Esophagus muscularis mucosa (tissue), 4 donors: ENCODE data around the gene ALPL. TPM values are rescaled to one million over a fixed set of nuclear protein-coding genes. Genes with fewer than 3 reads are reported as not detected.

Experiments
- DNase-seq: peaks from one replicate; pipeline ENCODE4 v3.0.0-alpha.2; 2017; ENCODE audit errors: extremely low spot score
- H3K27ac ChIP-seq, 4 donors: fragments of 200-600 bp; sonication (generic); replicated peaks in 1 of 4; 1 replicate in 3 of 4; 2 replicates in 1 of 4; pipeline ENCODE4 v1.5.1; 2016 to 2019; ENCODE audit warnings: mild to moderate bottlenecking in 1 of 4
- H3K27me3 ChIP-seq, 4 donors: fragments of 200-600 bp; sonication (generic); one replicate each; pipeline versions ENCODE4 v1.5.1 to v1.6.0; 2016 to 2019
- H3K36me3 ChIP-seq, 4 donors: fragments of 200-600 bp; sonication (generic); one replicate each; pipeline ENCODE4 v1.5.1; 2016 to 2019
- H3K4me1 ChIP-seq, 4 donors: fragments of 200-600 bp; sonication (generic); one replicate each; pipeline ENCODE4 v1.5.1; 2016 to 2019
- H3K4me3 ChIP-seq, 4 donors: fragments of 200-600 bp; sonication (generic); 1 replicate in 2 of 4; 2 replicates in 2 of 4; pipeline ENCODE4 v1.5.1; 2016 to 2019; ENCODE audit warnings: mild to moderate bottlenecking in 4 of 4, moderate library complexity in 1 of 4
- H3K9me3 ChIP-seq, 4 donors: fragments of 200-600 bp; sonication (generic); 1 replicate in 3 of 4; 2 replicates in 1 of 4; pipeline ENCODE4 v1.5.1; 2016 to 2019
- EP300 ChIP-seq: sonication (generic); formaldehyde crosslinking; IDR thresholded peaks from one replicate; pipeline ENCODE4 v1.6.1; 2017; ENCODE audit warnings: antibody characterized with exemption
- POLR2A ChIP-seq: fragments of 450-650 bp; IDR thresholded peaks from one replicate; pipeline ENCODE4 v1.6.1; 2017; ENCODE audit warnings: antibody characterized with exemption, moderate library complexity, mild to moderate bottlenecking, low read depth
- POLR2AphosphoS5 ChIP-seq, 2 donors: sonication (generic); formaldehyde crosslinking; IDR thresholded peaks; one replicate each; pipeline ENCODE4 v1.6.1; 2017; ENCODE audit warnings: antibody characterized with exemption in 2 of 2
- WGBS: methylation state at CpG from one replicate; pipeline ENCODE4 v1.1.5; 2018; 5-methylcytosine and 5-hydroxymethylcytosine counted together
- intact Hi-C: fragments of 100-400 bp; cut with DNase I; formaldehyde crosslinking; loops from one replicate; pipeline ENCODE4 v1.15.1; 2023
- total RNA-seq, 4 donors: library from RNA; depleted of rRNA; stranded (reverse); fragments of >200 nt; gene quantifications; one replicate each; pipeline versions ENCODE4 v1.1.0 to v1.2.1, GENCODE V29; 2016
- TF ChIP-seq, protein P1 (sequence below), 3 experiments: fragments of 200-600 bp in 2 of 3; fragments of 450-650 bp in 1 of 3; sonication (generic) in 2 of 3; IDR thresholded peaks; one replicate each; pipeline ENCODE4 v1.5.1; 2017 to 2019; ENCODE audit warnings: antibody characterized with exemption in 3 of 3, mild to moderate bottlenecking in 2 of 3, moderate library complexity in 1 of 3

Gene ALPL
- total RNA-seq, 4 donors from 2014 or later = 1.2 to 10.3 (median 3.8) TPM

DNA sequence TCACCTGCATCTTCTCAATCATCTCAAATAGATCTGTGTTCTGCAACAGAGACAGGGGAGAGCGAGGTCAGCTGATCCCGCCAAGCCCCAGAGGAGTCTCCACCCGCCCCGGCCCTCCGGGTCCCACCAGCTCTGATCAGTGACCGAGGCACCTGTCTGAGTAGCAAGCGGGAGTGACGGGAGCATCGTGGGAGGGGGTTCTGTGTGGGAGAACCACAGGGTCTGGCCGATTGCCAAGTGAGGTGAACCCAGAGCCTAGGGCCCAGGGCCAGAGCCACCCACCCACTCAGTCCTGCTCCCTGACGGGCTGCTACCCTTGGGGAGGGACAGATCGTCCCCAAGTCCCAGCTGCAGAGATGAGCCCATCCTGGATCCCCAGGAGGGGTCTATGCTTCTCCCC is 110.8 kb downstream of the ALPL start:
- TF ChIP-seq POLR2A = no peak
- TF ChIP-seq, protein P1, sequence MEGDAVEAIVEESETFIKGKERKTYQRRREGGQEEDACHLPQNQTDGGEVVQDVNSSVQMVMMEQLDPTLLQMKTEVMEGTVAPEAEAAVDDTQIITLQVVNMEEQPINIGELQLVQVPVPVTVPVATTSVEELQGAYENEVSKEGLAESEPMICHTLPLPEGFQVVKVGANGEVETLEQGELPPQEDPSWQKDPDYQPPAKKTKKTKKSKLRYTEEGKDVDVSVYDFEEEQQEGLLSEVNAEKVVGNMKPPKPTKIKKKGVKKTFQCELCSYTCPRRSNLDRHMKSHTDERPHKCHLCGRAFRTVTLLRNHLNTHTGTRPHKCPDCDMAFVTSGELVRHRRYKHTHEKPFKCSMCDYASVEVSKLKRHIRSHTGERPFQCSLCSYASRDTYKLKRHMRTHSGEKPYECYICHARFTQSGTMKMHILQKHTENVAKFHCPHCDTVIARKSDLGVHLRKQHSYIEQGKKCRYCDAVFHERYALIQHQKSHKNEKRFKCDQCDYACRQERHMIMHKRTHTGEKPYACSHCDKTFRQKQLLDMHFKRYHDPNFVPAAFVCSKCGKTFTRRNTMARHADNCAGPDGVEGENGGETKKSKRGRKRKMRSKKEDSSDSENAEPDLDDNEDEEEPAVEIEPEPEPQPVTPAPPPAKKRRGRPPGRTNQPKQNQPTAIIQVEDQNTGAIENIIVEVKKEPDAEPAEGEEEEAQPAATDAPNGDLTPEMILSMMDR (IDR thresholded peaks at IDR 0.05) = no peak
- no peak for TF ChIP-seq POLR2AphosphoS5 (IDR thresholded peaks at IDR 0.05)
- TF ChIP-seq EP300 = no peak
- H3K27ac ChIP-seq = no peak overlapping the region
- peaks cover 0 to 46% (median 3%) of the 10 kb centered on the region in 4 donors for H3K27me3 ChIP-seq
- intact Hi-C loops = no loop called here
- peaks cover 0 to 25% (median 14%) of the 10 kb centered on the region in 4 donors for H3K4me1 ChIP-seq
- 80% methylated on average over 11 of the region's 12 CpGs for WGBS
- no peaks in the 10 kb centered on the region for H3K9me3 ChIP-seq
- no peaks in the 10 kb centered on the region for H3K36me3 ChIP-seq
- DNase-seq = no peak
- H3K4me3 ChIP-seq = no peak overlapping the region

DNA sequence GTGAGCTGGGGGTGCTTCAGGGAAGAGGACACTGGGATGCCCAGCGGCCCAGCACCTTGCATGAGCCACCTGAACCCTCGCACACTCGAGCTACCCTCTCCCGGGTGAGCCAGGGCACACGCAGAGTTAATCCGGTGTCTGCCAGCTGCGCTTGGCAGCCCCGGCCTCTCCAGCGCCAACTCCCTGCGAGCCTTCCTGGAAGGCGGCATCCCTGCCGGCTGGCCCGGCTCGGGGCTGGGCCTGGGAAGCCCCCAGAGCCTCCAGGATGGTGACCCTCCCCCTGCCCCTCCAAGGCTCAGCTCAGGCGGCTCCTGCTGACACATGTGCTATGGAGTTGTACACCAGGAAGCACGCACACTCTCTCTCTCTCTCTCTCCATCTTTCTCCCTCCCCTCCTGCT is 111.3 kb downstream of the ALPL start:
- no peak overlapping the region for H3K27ac ChIP-seq
- H3K4me1 ChIP-seq = peaks cover 0 to 25% (median 14%) of the 10 kb centered on the region in 4 donors
- WGBS = 9% methylated on average over 7 of the region's 16 CpGs
- no peak for DNase-seq
- no peaks in the 10 kb centered on the region for H3K9me3 ChIP-seq
- intact Hi-C loops = no loop called here
- no peak overlapping the region for H3K4me3 ChIP-seq
- no peaks in the 10 kb centered on the region for H3K36me3 ChIP-seq
- H3K27me3 ChIP-seq = peaks cover 0 to 51% (median 3%) of the 10 kb centered on the region in 4 donors
- TF ChIP-seq POLR2A (no peak), POLR2AphosphoS5 (IDR thresholded peaks at IDR 0.05) (no peak), EP300 (no peak)
- TF ChIP-seq, protein P1 (IDR thresholded peaks at IDR 0.05) = no peak

DNA sequence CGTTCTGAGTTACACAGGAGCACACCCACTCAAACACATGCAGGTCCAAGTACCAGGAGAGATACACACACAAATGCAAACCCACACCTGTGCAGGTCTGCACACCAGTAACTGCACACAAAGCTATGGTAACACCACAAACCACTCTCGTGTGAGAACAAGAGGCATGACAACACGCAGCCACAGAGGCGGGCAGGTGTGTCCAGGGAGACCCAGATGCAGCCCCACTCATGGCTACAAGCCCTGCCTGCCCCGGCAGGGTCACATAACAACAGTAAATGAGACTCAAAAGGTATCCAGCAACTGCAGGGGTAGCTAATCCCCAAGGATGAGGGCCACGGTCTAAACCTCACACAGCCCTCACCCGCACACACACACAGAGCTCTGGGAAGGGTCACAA is 111.8 kb downstream of the ALPL start:
- Histone ChIP-seq H3K9me3 (no peaks in the 10 kb centered on the region), H3K4me1 (peaks cover 0 to 25% (median 14%) of the 10 kb centered on the region in 4 donors), H3K27me3 (peaks cover 0 to 55% (median 3%) of the 10 kb centered on the region in 4 donors), H3K36me3 (no peaks in the 10 kb centered on the region), H3K4me3 (no peak overlapping the region), H3K27ac (no peak overlapping the region)
- DNase-seq = no peak
- TF ChIP-seq POLR2AphosphoS5 (IDR thresholded peaks at IDR 0.05) (no peak), EP300 (no peak), POLR2A (no peak)
- TF ChIP-seq, protein P1 (IDR thresholded peaks at IDR 0.05) = no peak
- intact Hi-C loops = no loop called here
- WGBS = 81% methylated on average over 5 of the region's 7 CpGs

DNA sequence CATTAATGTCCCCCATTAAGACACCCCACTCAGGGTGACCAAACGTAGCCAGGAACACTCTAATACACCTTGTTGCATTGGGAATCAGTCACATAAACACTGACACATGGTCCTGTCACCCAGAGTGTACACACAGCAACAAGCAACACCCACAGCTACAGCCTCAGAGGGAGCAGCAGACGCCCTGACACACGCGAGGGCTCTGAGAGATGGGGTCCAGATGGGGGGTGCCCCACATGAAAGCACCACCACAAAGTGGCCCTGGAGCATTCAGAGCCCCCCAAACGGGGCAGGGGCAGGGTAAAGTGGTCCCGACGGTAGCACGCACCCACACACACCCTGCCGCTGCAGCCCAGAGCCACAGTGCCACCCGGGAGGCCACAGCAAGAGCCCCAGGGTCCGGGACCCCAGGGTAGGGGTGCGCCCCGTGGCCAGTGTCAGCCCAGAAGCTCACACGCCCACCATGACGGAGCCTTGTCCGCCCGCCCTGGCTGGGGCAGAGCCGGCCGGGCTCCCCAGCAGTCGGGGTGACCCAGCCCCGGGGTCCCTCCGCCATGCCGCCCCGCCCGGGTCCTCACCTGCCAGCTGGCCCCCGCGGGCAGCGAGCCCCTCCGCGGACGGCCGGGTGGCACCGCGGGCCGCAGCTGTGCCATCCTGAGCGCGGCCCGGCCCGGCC is 112.7 kb downstream of the ALPL start:
- Histone ChIP-seq H3K9me3 (no peaks in the 10 kb centered on the region), H3K4me1 (peaks cover 0 to 25% (median 14%) of the 10 kb centered on the region in 4 donors), H3K4me3 (peak overlapping the region; percentile 27 to 52 (median 36)), H3K27ac (no peak overlapping the region), H3K27me3 (peaks cover 0 to 63% (median 3%) of the 10 kb centered on the region in 4 donors), H3K36me3 (no peaks in the 10 kb centered on the region)
- no peak for DNase-seq
- intact Hi-C loops = no loop called here
- WGBS = 26% methylated on average over 22 of the region's 39 CpGs
- TF ChIP-seq POLR2AphosphoS5 (IDR thresholded peaks at IDR 0.05) (no peak), EP300 (no peak), POLR2A (no peak)
- TF ChIP-seq, protein P1 (IDR thresholded peaks at IDR 0.05) = no peak
